Mesothelial cell of epicardium (in vitro differentiated cells): Measurements from ENCODE around the gene ZFP92. TPM values are rescaled to one million over a fixed set of nuclear protein-coding genes. Genes with fewer than 3 reads are reported as not detected.
A peak's percentile ranks its signal among the peaks of the same experiment; 100 is the strongest.

Source experiments
- DNase-seq, 2 experiments: peaks; one replicate each; pipeline ENCODE4 v3.0.0; 2021; ENCODE audit warnings: low spot score in 2 of 2; ENCODE audit not compliant: unreplicated experiment in 2 of 2
- H3K27ac Mint-ChIP-seq: 2 replicates; pipeline ENCODE4 v1.8.0; 2021; ENCODE audit warnings: mixed read lengths
- H3K27me3 Mint-ChIP-seq: 2 replicates; pipeline ENCODE4 v1.8.0; 2021; ENCODE audit warnings: low read depth, mixed read lengths
- H3K36me3 Mint-ChIP-seq: 2 replicates; pipeline ENCODE4 v1.8.0; 2021; ENCODE audit warnings: mixed read lengths
- H3K4me1 Mint-ChIP-seq: 2 replicates; pipeline ENCODE4 v1.8.0; 2021; ENCODE audit warnings: mixed read lengths
- H3K4me3 Mint-ChIP-seq: 2 replicates; pipeline ENCODE4 v1.8.0; 2021; ENCODE audit warnings: mild to moderate bottlenecking, moderate library complexity, mixed read lengths
- H3K9me3 Mint-ChIP-seq: 2 replicates; pipeline ENCODE4 v1.8.0; 2021; ENCODE audit warnings: mixed read lengths
- total RNA-seq: library from RNA; stranded (reverse); gene quantifications from 3 replicates; pipeline ENCODE4 v1.2.1, GENCODE V29; 2021
- TF ChIP-seq, protein P1 (sequence below): fragments of 200-600 bp; sonication (generic); IDR thresholded peaks from one replicate; pipeline ENCODE4 v1.5.0; 2021; ENCODE audit warnings: antibody characterized with exemption; ENCODE audit not compliant: unreplicated experiment

The ZFP92 gene
- total RNA-seq, 1 donor from 2014 or later = 1.3 TPM

DNA sequence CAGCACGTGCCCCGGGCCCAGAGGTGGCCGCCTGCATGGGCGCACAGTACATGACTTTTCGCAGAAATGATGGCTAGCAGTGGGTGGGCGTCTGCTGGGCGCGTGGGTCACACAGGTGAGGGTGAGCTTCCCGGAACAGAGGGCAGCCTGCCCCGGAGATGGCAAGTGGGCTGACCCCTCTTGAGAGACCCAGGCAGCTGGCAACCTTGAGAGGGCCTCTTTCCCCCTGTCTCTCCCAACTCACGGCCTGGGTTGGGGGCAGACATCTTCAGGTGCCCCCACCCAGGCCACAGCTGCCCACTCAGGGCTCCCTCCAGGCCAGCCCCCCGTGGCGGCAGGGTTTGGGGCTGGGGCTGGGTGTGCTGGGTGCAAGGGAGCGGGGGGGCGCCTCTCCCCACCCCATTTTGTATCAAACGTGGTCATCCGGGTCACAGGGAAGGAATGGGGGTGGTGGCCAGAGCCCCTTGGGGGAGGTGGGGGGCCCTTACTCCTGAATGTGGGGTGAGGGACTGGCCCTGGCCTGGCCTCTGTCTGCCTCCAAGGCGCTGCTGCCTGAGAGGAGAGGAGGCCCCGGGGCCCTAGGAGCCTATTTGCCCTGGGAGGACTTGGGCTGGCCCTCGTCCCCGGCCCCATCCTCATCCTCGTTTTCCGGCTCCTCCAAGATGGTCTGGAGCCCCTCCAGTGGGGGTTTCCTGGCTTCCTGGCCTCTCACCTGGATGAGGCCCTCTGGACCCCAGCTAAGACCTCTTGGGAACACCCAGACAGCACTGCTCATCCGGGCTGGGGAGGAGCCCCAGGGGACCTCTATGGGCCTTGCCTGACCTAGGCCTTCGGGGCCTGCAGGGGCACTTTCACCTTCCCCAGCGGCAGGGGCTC lies 14.7 kb upstream of the ZFP92 start:
- H3K27me3 Mint-ChIP-seq = peaks cover 4% of the 10 kb centered on the region
- TF ChIP-seq, protein P1, sequence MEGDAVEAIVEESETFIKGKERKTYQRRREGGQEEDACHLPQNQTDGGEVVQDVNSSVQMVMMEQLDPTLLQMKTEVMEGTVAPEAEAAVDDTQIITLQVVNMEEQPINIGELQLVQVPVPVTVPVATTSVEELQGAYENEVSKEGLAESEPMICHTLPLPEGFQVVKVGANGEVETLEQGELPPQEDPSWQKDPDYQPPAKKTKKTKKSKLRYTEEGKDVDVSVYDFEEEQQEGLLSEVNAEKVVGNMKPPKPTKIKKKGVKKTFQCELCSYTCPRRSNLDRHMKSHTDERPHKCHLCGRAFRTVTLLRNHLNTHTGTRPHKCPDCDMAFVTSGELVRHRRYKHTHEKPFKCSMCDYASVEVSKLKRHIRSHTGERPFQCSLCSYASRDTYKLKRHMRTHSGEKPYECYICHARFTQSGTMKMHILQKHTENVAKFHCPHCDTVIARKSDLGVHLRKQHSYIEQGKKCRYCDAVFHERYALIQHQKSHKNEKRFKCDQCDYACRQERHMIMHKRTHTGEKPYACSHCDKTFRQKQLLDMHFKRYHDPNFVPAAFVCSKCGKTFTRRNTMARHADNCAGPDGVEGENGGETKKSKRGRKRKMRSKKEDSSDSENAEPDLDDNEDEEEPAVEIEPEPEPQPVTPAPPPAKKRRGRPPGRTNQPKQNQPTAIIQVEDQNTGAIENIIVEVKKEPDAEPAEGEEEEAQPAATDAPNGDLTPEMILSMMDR = no peak
- H3K27ac Mint-ChIP-seq = no peak overlapping the region
- H3K9me3 Mint-ChIP-seq = peaks cover 15% of the 10 kb centered on the region
- H3K36me3 Mint-ChIP-seq = no peaks in the 10 kb centered on the region
- H3K4me3 Mint-ChIP-seq = no peak overlapping the region
- no peak for DNase-seq
- H3K4me1 Mint-ChIP-seq = peaks cover 4% of the 10 kb centered on the region

DNA sequence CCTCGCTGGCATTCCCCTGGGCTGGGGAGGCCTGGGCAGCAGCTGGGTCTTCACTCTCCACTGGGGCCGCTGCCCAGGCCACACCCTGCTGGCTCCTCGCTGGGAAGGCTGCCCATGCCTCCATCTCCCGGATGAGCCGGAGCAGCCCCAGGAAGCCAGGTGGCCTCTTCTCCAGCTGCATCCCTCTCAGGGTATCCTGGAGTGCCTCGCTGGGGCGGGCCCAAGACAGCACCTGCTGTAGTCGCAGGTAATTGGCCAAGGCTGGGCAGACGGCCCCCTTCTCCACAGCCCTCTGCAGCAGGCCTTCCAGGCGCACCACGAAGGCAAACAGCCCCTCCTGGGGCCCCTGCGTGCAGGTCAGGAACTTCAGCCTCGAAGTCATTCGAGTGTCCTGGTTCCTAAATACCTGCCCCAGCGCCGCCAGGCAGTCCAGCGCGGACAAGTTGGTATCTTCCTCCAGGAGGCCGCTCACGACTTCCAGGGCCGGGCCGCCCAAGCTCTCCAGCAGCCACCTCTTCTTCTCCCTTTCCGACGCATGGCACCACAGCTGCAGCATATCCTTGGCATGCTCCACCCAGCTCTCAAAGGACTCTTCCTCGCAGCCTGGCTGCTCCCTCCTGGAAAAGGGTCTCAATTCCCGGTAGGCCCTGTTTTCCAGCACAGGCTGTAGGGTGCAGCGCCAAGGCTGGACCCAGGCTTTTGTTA lies 13.9 kb upstream of the ZFP92 start:
- TF ChIP-seq, protein P1 = no peak
- Mint-ChIP-seq H3K4me1 (peaks cover 4% of the 10 kb centered on the region), H3K27me3 (peaks cover 8% of the 10 kb centered on the region), H3K36me3 (peaks cover 3% of the 10 kb centered on the region), H3K27ac (no peak overlapping the region), H3K9me3 (peaks cover 20% of the 10 kb centered on the region), H3K4me3 (no peak overlapping the region)
- DNase-seq = no peak

DNA sequence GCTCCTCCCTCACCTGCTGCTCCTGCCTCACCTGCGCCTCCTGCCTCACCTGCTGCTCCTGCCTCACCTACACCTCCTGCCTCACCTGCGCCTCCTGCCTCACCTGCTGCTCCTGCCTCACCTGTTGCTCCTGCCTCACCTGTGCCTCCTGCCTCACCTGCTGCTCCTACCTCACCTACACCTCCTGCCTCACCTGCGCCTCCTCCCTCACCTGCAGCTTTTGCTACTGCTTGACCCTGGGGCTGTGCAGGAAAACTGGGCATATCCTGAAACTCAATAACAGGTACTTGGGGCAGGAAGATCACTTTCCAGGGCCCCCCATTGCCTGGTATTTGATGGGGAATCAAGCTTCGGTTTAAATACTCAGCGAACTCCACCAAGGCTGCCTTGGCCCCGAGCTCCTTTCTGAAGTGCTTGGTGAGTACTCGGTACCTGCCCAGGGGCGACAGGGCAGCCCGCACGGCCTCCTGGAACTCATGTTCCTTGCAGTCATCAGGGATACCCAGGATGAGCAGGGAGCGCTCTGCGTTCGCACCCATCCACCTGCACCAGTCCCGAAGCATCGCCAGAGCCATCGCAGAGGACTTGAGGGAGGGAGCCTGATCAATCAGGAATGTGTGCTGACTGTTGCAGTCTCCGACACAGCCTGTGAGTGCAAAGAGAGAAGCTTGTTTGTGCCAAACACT lies 12.9 kb upstream of the ZFP92 start:
- DNase-seq = no peak
- Mint-ChIP-seq H3K27ac (no peak overlapping the region), H3K4me1 (peaks cover 4% of the 10 kb centered on the region), H3K4me3 (no peak overlapping the region), H3K36me3 (peaks cover 3% of the 10 kb centered on the region), H3K9me3 (peaks cover 28% of the 10 kb centered on the region), H3K27me3 (peaks cover 12% of the 10 kb centered on the region)
- TF ChIP-seq, protein P1 = no peak

DNA sequence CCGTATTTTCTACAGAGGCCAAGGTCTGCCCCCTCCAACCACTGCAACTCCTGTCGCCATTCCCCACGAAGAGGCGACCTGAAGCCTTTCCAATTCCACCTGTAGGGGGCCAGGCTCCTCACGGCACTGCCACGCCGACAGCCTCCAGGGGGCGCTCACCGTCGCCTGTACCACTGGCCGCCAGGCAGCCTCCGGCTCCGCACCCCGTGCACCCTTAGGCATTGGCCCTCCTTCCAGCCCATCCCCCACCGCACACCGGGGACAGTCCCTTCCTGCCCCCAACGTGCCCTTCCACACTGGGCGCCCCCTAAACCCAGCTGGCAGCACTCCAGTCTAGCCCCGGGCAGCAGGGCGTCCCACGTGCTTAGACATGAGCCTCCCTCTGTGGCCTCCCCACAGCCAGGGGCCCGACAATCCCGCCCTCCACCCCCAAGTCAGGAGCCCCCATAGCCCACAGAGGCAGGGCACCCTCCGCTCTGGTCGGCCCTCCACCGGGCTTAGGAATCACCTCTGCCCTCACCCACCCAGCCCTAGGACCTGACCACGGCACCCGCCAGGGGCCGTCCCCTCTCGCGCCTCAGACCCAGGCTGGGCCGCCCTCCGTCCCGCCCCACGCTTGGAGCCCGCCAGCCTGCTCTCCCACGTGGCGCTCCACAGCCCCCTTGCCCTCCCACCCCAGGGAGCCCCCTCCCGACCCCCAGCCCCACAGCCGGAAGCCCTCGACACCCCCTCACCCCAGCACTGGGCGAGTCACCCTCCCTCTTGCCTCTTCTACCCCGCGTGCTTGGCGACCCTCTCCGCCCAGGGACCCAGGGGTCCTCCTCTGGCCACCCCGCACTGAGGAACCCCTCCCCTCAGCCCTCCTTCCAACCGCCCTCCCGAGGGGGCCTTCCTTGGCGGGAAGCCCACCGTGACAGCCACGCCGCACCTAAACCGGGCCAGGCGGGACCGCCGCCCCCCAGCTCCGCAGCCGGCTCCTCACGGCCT lies 10.8 kb upstream of the ZFP92 start:
- DNase-seq = no peak
- no peak overlapping the region for H3K4me3 Mint-ChIP-seq

More for the DNA sequence above, 10.8 kb upstream of the ZFP92 start:
- Mint-ChIP-seq H3K4me1 (no peaks in the 10 kb centered on the region), H3K27me3 (peaks cover 24% of the 10 kb centered on the region), H3K9me3 (peaks cover 19% of the 10 kb centered on the region), H3K36me3 (peaks cover 3% of the 10 kb centered on the region), H3K27ac (no peak overlapping the region)
- TF ChIP-seq, protein P1 = peak; percentile 57
